H1 (cell line): ENCODE results near the gene EFCAB6. TPM values are rescaled to one million over a fixed set of nuclear protein-coding genes. Genes with fewer than 3 reads are reported as not detected.

Experiments
- CTCF ChIA-PET: fragments of 300-600 bp; sonication (Branson Sonifier 250); formaldehyde crosslinking; loops from one replicate; lab custom pipeline; 2021; ENCODE audit not compliant: partially characterized antibody; lab: Charles Lee
- POLR2A ChIA-PET: fragments of 300-600 bp; sonication (Branson Sonifier 250); formaldehyde crosslinking; loops from one replicate; lab custom pipeline; 2021; ENCODE audit warnings: inconsistent platforms; ENCODE audit not compliant: partially characterized antibody; lab: Charles Lee
- DNase-seq, 2 experiments: peaks; one replicate each; pipeline versions ENCODE4 v3.0.0 to v3.0.0-alpha.2; 2010 to 2022; ENCODE audit warnings: low spot score in 2 of 2, low read depth in 1 of 2, mixed read lengths in 1 of 2
- FAIRE-seq: peaks from 2 replicates; lab custom pipeline; 2011; peaks lifted over from hg19 to GRCh38; lab: Jason Lieb, UNC
- H2AFZ ChIP-seq: 2 replicates; pipeline ENCODE4 v1.8.1; 2012; ENCODE audit warnings: low read length, inconsistent platforms
- H2AK5ac ChIP-seq: 2 replicates; pipeline ENCODE4 v1.6.1; 2013; ENCODE audit warnings: low read depth, low read length
- H2BK120ac ChIP-seq: replicated peaks from 2 replicates; pipeline ENCODE3; 2013; ENCODE audit warnings: low read depth, low read length, inconsistent platforms
- H2BK12ac ChIP-seq: 2 replicates; pipeline ENCODE4 v1.6.1; 2013; ENCODE audit warnings: low read depth, low read length
- H2BK15ac ChIP-seq: 2 replicates; pipeline ENCODE4 v1.6.1; 2013; ENCODE audit warnings: low read length
- H2BK20ac ChIP-seq: 2 replicates; pipeline ENCODE4 v1.6.1; 2013; ENCODE audit warnings: low read length
- H2BK5ac ChIP-seq: 2 replicates; pipeline ENCODE4 v1.6.1; 2013; ENCODE audit warnings: low read depth, low read length
- H3K14ac ChIP-seq: 2 replicates; pipeline ENCODE4 v1.6.1; 2013; ENCODE audit warnings: inconsistent platforms; ENCODE audit not compliant: insufficient read length
- H3K18ac ChIP-seq: 2 replicates; pipeline ENCODE4 v1.6.1; 2013; ENCODE audit warnings: low read length; ENCODE audit errors: extremely low read depth
- H3K23ac ChIP-seq: 2 replicates; pipeline ENCODE4 v1.6.1; 2013; ENCODE audit warnings: inconsistent platforms; ENCODE audit not compliant: insufficient read length
- H3K23me2 ChIP-seq: 2 replicates; pipeline ENCODE4 v1.6.1; 2013; ENCODE audit warnings: low read depth, low read length
- H3K27ac ChIP-seq: 2 replicates; pipeline ENCODE4 v1.6.1; 2011; ENCODE audit warnings: low read depth, low read length, inconsistent platforms
- H3K27me3 ChIP-seq, 4 experiments: replicated peaks in 1 of 4; 1 replicate in 1 of 4; 2 replicates in 3 of 4; pipeline versions ENCODE4 v1.6.1 to v1.8.1; 2011 to 2013; ENCODE audit warnings: low read length in 3 of 4, mild to moderate bottlenecking in 3 of 4, inconsistent platforms in 2 of 4, mixed read lengths in 2 of 4, moderate library complexity in 1 of 4; ENCODE audit not compliant: control insufficient read depth in 3 of 4, insufficient read depth in 3 of 4; ENCODE audit errors: extremely low read depth in 1 of 4
- H3K36me3 ChIP-seq, 4 experiments: 2 replicates each; pipeline versions ENCODE4 v1.6.1 to v1.8.1; 2011 to 2013; ENCODE audit warnings: mild to moderate bottlenecking in 4 of 4, low read length in 3 of 4, moderate library complexity in 2 of 4, control low read depth in 1 of 4, inconsistent platforms in 1 of 4; ENCODE audit not compliant: insufficient read depth in 4 of 4, control insufficient read depth in 2 of 4
- H3K4ac ChIP-seq: replicated peaks from 2 replicates; pipeline ENCODE3; 2013; ENCODE audit warnings: low read length, low read depth, mixed read lengths, inconsistent platforms; ENCODE audit not compliant: insufficient read length
- H3K4me1 ChIP-seq, 4 experiments: replicated peaks in 1 of 4; 1 replicate in 1 of 4; 2 replicates in 3 of 4; pipeline versions ENCODE4 v1.6.1 to v1.8.1; 2011 to 2013; ENCODE audit warnings: low read length in 3 of 4, inconsistent platforms in 2 of 4, mixed read lengths in 1 of 4; ENCODE audit not compliant: insufficient read depth in 4 of 4, control insufficient read depth in 3 of 4
- H3K4me2 ChIP-seq, 2 experiments: 2 replicates each; pipeline versions ENCODE4 v1.6.1 to v1.8.1; 2011 to 2013; ENCODE audit warnings: low read depth in 2 of 2, low read length in 2 of 2, control low read depth in 1 of 2, inconsistent platforms in 1 of 2, mild to moderate bottlenecking in 1 of 2; ENCODE audit not compliant: insufficient read depth in 1 of 2
- H3K4me3 ChIP-seq, 4 experiments: fragments of 200-600, 300-600 bp in 1 of 4; sonication (generic), shearing (Covaris generic), sonication (Bioruptor Twin) in 1 of 4; 2 replicates each; pipeline versions ENCODE4 v1.5.1 to v1.8.1; 2011 to 2016; ENCODE audit warnings: low read length in 4 of 4, low read depth in 3 of 4, control low read depth in 2 of 4, inconsistent platforms in 2 of 4, mild to moderate bottlenecking in 2 of 4, mixed read lengths in 1 of 4, moderate library complexity in 1 of 4; ENCODE audit not compliant: insufficient read depth in 2 of 4; ENCODE audit errors: extremely low read depth in 1 of 4
- H3K56ac ChIP-seq: replicated peaks from 2 replicates; pipeline ENCODE3; 2013; ENCODE audit warnings: low read depth, mild to moderate bottlenecking, mixed read lengths, low read length, inconsistent platforms; ENCODE audit not compliant: insufficient read length
- H3K79me1 ChIP-seq: 2 replicates; pipeline ENCODE4 v1.6.1; 2013; ENCODE audit warnings: low read depth, low read length, control low read depth
- H3K79me2 ChIP-seq, 2 experiments: 2 replicates each; pipeline versions ENCODE4 v1.6.1 to v1.8.1; 2012 to 2013; ENCODE audit warnings: low read length in 2 of 2, mild to moderate bottlenecking in 2 of 2, inconsistent platforms in 1 of 2; ENCODE audit not compliant: insufficient read depth in 2 of 2, control insufficient read depth in 1 of 2
- H3K9ac ChIP-seq, 4 experiments: replicated peaks in 1 of 4; 1 replicate in 1 of 4; 2 replicates in 3 of 4; pipeline versions ENCODE4 v1.6.1 to v1.8.1; 2011 to 2013; ENCODE audit warnings: low read depth in 3 of 4, low read length in 3 of 4, control low read depth in 2 of 4, mild to moderate bottlenecking in 2 of 4, moderate library complexity in 2 of 4, inconsistent platforms in 1 of 4; ENCODE audit errors: extremely low read depth in 1 of 4
- H3K9me3 ChIP-seq, 2 experiments: 2 replicates each; pipeline versions ENCODE4 v1.6.1 to v1.8.1; 2012 to 2013; ENCODE audit warnings: mild to moderate bottlenecking in 2 of 2, moderate library complexity in 2 of 2, control low read depth in 1 of 2, inconsistent platforms in 1 of 2, low read depth in 1 of 2, low read length in 1 of 2, mixed read lengths in 1 of 2; ENCODE audit not compliant: insufficient read depth in 2 of 2
- H4K20me1 ChIP-seq, 2 experiments: replicated peaks in 1 of 2; 2 replicates each; pipeline versions ENCODE3 to v1.8.1; 2011 to 2013; ENCODE audit warnings: inconsistent platforms in 2 of 2, low read length in 2 of 2, mild to moderate bottlenecking in 1 of 2; ENCODE audit not compliant: insufficient read depth in 2 of 2, control insufficient read depth in 1 of 2
- H4K5ac ChIP-seq: 2 replicates; pipeline ENCODE4 v1.6.1; 2013; ENCODE audit warnings: low read length, low read depth, mixed read lengths, inconsistent platforms; ENCODE audit not compliant: insufficient read length
- H4K8ac ChIP-seq: 2 replicates; pipeline ENCODE4 v1.8.0; 2013; ENCODE audit warnings: mild to moderate bottlenecking, moderate library complexity, low read length, inconsistent platforms; ENCODE audit not compliant: insufficient read depth; ENCODE audit errors: extremely low read depth
- H4K91ac ChIP-seq: replicated peaks from 2 replicates; pipeline ENCODE3; 2013; ENCODE audit warnings: low read length, mixed read lengths, inconsistent platforms; ENCODE audit not compliant: insufficient read length
- PHF8 ChIP-seq: fragments of 200-600 bp; sonication (generic); conservative IDR thresholded peaks from 2 replicates; pipeline ENCODE4 v1.7.1; 2012; ENCODE audit warnings: low read depth, mild to moderate bottlenecking, inconsistent platforms, low read length, moderate library complexity
- SIN3A ChIP-seq, 2 experiments: IDR thresholded peaks in 1 of 2; conservative IDR thresholded peaks in 1 of 2; 2 replicates each; pipeline ENCODE4 v1.6.1; 2011 to 2012; ENCODE audit warnings: low read length in 2 of 2, improper control_type of control experiment in 1 of 2, low read depth in 1 of 2, mild to moderate bottlenecking in 1 of 2
- SIRT6 ChIP-seq: IDR thresholded peaks from one replicate; pipeline ENCODE4 v1.7.1; 2012; ENCODE audit warnings: low read length, inconsistent platforms
- SP1 ChIP-seq: IDR thresholded peaks from 2 replicates; pipeline ENCODE4 v1.6.1; 2011; ENCODE audit warnings: low read depth, low read length
- TCF12 ChIP-seq: IDR thresholded peaks from 2 replicates; pipeline ENCODE4 v1.6.1; 2011; ENCODE audit warnings: low read depth, mild to moderate bottlenecking, low read length
- WGBS, 2 experiments: shearing (Covaris generic) in 1 of 2; methylation state at CpG; one replicate each; pipeline versions ENCODE4 v1.1.6 to v1.1.7; 2013 to 2015; ENCODE audit warnings: low lambda C conversion rate in 2 of 2, mixed read lengths in 2 of 2, inconsistent platforms in 1 of 2, low coverage in 1 of 2, missing lambda C conversion rate in 1 of 2; ENCODE audit not compliant: insufficient replicate concordance in 2 of 2, insufficient coverage in 1 of 2, insufficient read length in 1 of 2; ENCODE audit errors: extremely low coverage in 1 of 2, missing lambda C conversion rate in 1 of 2; 5-methylcytosine and 5-hydroxymethylcytosine counted together
- polyA plus RNA-seq, 7 experiments: library from polyadenylated mRNA; depleted of rRNA in 3 of 7; stranded (reverse) in 5 of 7; unstranded in 2 of 7; fragments of >200 nt in 5 of 7; fragments of 200-250 nt in 2 of 7; gene quantifications; 1 replicate in 5 of 7; 2 replicates in 1 of 7; 4 replicates in 1 of 7; pipeline versions ENCODE4 v1.2.1 to v1.2.3, GENCODE V29; 2011 to 2013; ENCODE audit warnings: missing spikeins in 2 of 7, mixed read lengths in 2 of 7
- total RNA-seq: library from RNA; stranded (reverse); fragmentation: NEBNext Ultra II Directional; extraction: Animal tissue kit (Norgen Biotek cat#: 25700); gene quantifications from 2 replicates; pipeline ENCODE4 v1.2.1, GENCODE V29; 2021

Gene EFCAB6
- total and polyA plus RNA-seq, 2 of the 8 experiments (the other 6 are each of a cell fraction or from before 2014, with no cell fraction given): 0.32 to 1.7 TPM

GRCh38 chr22:43832393-43833265 is 20.5 kb upstream of the EFCAB6 start:
- Histone ChIP-seq H4K8ac (no peak overlapping the region), H3K56ac (no peak overlapping the region), H3K27me3 (no peaks in the 10 kb centered on the region), H3K4ac (no peak overlapping the region), H3K79me1 (peaks cover 12% of the 10 kb centered on the region; the same call in 1 of the 2 replicates), H2BK120ac (no peak overlapping the region), H3K27ac (no peak overlapping the region), H3K9me3 (no peaks in the 10 kb centered on the region), H3K4me3 (no peak overlapping the region), H4K91ac (no peak overlapping the region), H3K79me2 (no peaks in the 10 kb centered on the region), H2BK12ac (no peak overlapping the region), H2AK5ac (no peak overlapping the region), H2BK5ac (no peak overlapping the region), H3K4me2 (no peak overlapping the region), H4K20me1 (peaks cover 4 to 12% of the 10 kb centered on the region in 2 experiments), H3K9ac (no peak overlapping the region), H2BK20ac (no peak overlapping the region), H2BK15ac (no peak overlapping the region), H4K5ac (no peak overlapping the region), H3K4me1 (peaks cover 0 to 3% (median 0%) of the 10 kb centered on the region in 4 experiments; a peak in 4 of 7 replicates), H3K18ac (no peak overlapping the region), H2AFZ (no peak overlapping the region), H3K14ac (no peak overlapping the region), H3K36me3 (no peaks in the 10 kb centered on the region; a peak in 4 of 8 replicates), H3K23ac (no peak overlapping the region), H3K23me2 (no peaks in the 10 kb centered on the region)
- POLR2A ChIA-PET: interaction anchor here (1.2 to 3.5 kb wide), 2 partner anchors 13 to 14 kb away, joined by 3 to 12 read pairs; no protein-coding TSS in a partner anchor
- DNase-seq (no peak), FAIRE-seq (no peak)
- CTCF ChIA-PET: no interaction called here
- 90% methylated on average over 11 of the region's 18 CpGs; no CpG with 5 or more reads in 1 of the 2 experiments for WGBS, 2 experiments
- TF ChIP-seq PHF8: no peak
- TF ChIP-seq TCF12: no peak
- TF ChIP-seq SIRT6: no peak
- no peak for TF ChIP-seq SIN3A (conservative IDR thresholded peaks at IDR 0.05 in 1 of 2, IDR thresholded peaks at IDR 0.05 in 1 of 2; ENCODE audit: low read depth in 1 of 2, low read length in 2 of 2)
- TF ChIP-seq SP1: no peak
